Measurements from ENCODE around the gene RNU11.
"Not testable (repeated sequence)": the region's sequence is repeated elsewhere in the genome, so short reads cannot be mapped to it uniquely, and the experiment has no call there.

The RNU11 gene

DNA sequence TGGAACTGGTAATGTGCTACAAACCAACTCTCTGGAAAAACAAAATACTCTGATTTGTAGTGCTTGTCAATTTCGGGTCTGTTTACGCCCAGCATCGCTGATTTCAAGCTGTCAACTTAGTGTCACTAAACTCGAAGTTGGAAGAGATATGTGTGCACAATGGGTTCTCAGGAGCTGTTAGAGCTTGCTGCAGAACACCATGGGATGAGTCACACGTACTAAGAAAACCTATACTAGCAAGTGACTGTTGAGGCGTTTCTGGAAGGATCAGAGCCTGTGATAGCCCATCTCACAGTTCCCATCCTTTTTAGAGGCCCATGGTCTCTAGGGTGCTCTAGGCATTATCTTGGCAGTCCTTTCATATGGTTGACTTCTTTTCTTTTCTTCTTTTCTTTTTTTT, 34.4 kb downstream of the RNU11 start:
- Mint-ChIP-seq H3K27ac (no peak overlapping the region), H3K36me3 (peaks cover 5% of the 10 kb centered on the region), H3K4me3 (no peak overlapping the region), H3K9me3 (ENCODE audit: low read depth) (no peaks in the 10 kb centered on the region), H3K27me3 (no peaks in the 10 kb centered on the region), H3K4me1 (ENCODE audit: low read depth) (peaks cover 2% of the 10 kb centered on the region)

GRCh38 chr1:28684937-28685336, 36.5 kb downstream of the RNU11 start:
- H3K27ac Mint-ChIP-seq: no peak overlapping the region
- no peaks in the 10 kb centered on the region for H3K9me3 Mint-ChIP-seq (ENCODE audit: low read depth)
- peaks cover 5% of the 10 kb centered on the region for H3K36me3 Mint-ChIP-seq

DNA sequence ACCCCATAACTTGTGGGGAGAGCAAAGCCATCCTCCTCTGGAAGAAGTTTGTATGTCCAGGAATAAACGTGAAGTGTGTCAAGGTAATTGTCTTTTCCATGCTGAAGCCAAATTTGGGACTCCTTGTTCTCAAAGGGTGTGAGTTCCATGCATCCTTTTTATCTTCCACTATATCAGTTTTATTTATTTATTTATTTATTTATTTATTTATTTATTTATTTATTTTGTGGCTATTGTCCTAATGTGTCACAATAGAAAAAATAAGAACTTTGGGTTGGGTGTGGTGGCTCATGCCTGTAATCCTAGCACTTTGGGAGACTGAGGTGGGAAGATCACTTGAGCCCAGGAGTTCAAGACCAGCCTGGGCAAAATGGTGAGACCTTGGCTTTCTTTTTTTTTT, 43.2 kb downstream of the RNU11 start:
- H3K27ac Mint-ChIP-seq; H3K9me3 Mint-ChIP-seq (ENCODE audit: low read depth); H3K4me3 Mint-ChIP-seq; H3K27me3 Mint-ChIP-seq; H3K4me1 Mint-ChIP-seq (ENCODE audit: low read depth): not testable (repeated sequence)
- peaks cover 11% of the 10 kb centered on the region for H3K36me3 Mint-ChIP-seq

More at GRCh38 chr1:28684937-28685336, 36.5 kb downstream of the RNU11 start:
- H3K4me3 Mint-ChIP-seq: no peak overlapping the region
- no peaks in the 10 kb centered on the region for H3K27me3 Mint-ChIP-seq
- H3K4me1 Mint-ChIP-seq (ENCODE audit: low read depth): peaks cover 2% of the 10 kb centered on the region
